NCI-H526 (cell line): ENCODE results near the gene SLC16A10.
"Not testable (repeated sequence)": the region's sequence is repeated elsewhere in the genome, so short reads cannot be mapped to it uniquely, and the experiment has no call there.

Experiments
- DNase-seq, 2 experiments: peaks; one replicate each; lab custom pipeline; 2025; lab: John Stamatoyannopoulos, UW

The SLC16A10 gene

GRCh38 chr6:111086685-111087084, 618 bp upstream of the SLC16A10 start:
- no peak for DNase-seq

GRCh38 chr6:111087871-111088667, 766 bp downstream of the SLC16A10 start:
- DNase-seq, result peak; percentile 34 to 64

GRCh38 chr6:111088668-111089003, 1.3 kb downstream of the SLC16A10 start:
- no peak for DNase-seq

- DNase-seq, result no peak
These were observed 3.5 kb downstream of the SLC16A10 start for GRCh38 chr6:111090766-111091165.

GRCh38 chr6:111091987-111092386, 4.7 kb downstream of the SLC16A10 start:
- DNase-seq, result no peak

- not testable (repeated sequence) for DNase-seq
These were observed 8.2 kb downstream of the SLC16A10 start for GRCh38 chr6:111095488-111095887.

GRCh38 chr6:111096246-111096645, 8.9 kb downstream of the SLC16A10 start:
- DNase-seq, result no peak

- DNase-seq, result no peak
These were observed 11.3 kb downstream of the SLC16A10 start for GRCh38 chr6:111098597-111098996.

GRCh38 chr6:111101987-111102386, 14.7 kb downstream of the SLC16A10 start:
- no peak for DNase-seq

GRCh38 chr6:111105578-111105977, 18.3 kb downstream of the SLC16A10 start:
- no peak for DNase-seq

- no peak for DNase-seq
These were observed 20.3 kb downstream of the SLC16A10 start for GRCh38 chr6:111107589-111107988.

GRCh38 chr6:111110036-111110435, 22.7 kb downstream of the SLC16A10 start:
- DNase-seq, result no peak

GRCh38 chr6:111113336-111114086, 26.2 kb downstream of the SLC16A10 start:
- DNase-seq, result no peak

- DNase-seq, result no peak
These were observed 26.8 kb downstream of the SLC16A10 start for GRCh38 chr6:111114087-111114443.

GRCh38 chr6:111114482-111114881, 27.2 kb downstream of the SLC16A10 start:
- DNase-seq, result no peak

- no peak for DNase-seq
These were observed 31.5 kb downstream of the SLC16A10 start for GRCh38 chr6:111118826-111119225.

- DNase-seq, result no peak
These were observed 32.4 kb downstream of the SLC16A10 start for GRCh38 chr6:111119571-111120329.

- DNase-seq, result no peak
These were observed 34.6 kb downstream of the SLC16A10 start for GRCh38 chr6:111121789-111122350.

GRCh38 chr6:111122458-111123286, 35.4 kb downstream of the SLC16A10 start:
- no peak for DNase-seq

GRCh38 chr6:111124406-111124805, 37.1 kb downstream of the SLC16A10 start:
- no peak for DNase-seq

GRCh38 chr6:111129013-111129412, 41.7 kb downstream of the SLC16A10 start:
- DNase-seq, result no peak
